HG03457 (cell line): ENCODE results near the gene LRFN2.

ENCODE experiments used
- ATAC-seq: cut with Tn5 transposase; IDR thresholded peaks from one replicate; pipeline ENCODE4 v1.9.1; 2021; ENCODE audit warnings: moderate number of reproducible peaks; ENCODE audit not compliant: unreplicated experiment

LRFN2 gene

GRCh38 chr6:40587240-40588069, at the start of gene LRFN2:
LRFN2 (minus strand) TSS chr6:40587364.
- no peak for ATAC-seq

- no peak for ATAC-seq
These were observed 47.3 kb upstream of the LRFN2 start for GRCh38 chr6:40634429-40634828.

- ATAC-seq: no peak
These were observed 44.6 kb upstream of the LRFN2 start for GRCh38 chr6:40631744-40632143.

- no peak for ATAC-seq
These were observed 43.3 kb upstream of the LRFN2 start for GRCh38 chr6:40630488-40630887.

- ATAC-seq: no peak
These were observed 42.9 kb upstream of the LRFN2 start for GRCh38 chr6:40630051-40630450.

GRCh38 chr6:40629463-40629862, 42.3 kb upstream of the LRFN2 start:
- ATAC-seq: no peak

GRCh38 chr6:40627316-40627715, 40.2 kb upstream of the LRFN2 start:
- no peak for ATAC-seq

GRCh38 chr6:40626886-40627285, 39.7 kb upstream of the LRFN2 start:
- no peak for ATAC-seq

- no peak for ATAC-seq
These were observed 36.8 kb upstream of the LRFN2 start for GRCh38 chr6:40623932-40624331.

GRCh38 chr6:40623178-40623577, 36.0 kb upstream of the LRFN2 start:
- ATAC-seq: no peak

- ATAC-seq: no peak
These were observed 33.5 kb upstream of the LRFN2 start for GRCh38 chr6:40620574-40621240.

GRCh38 chr6:40614671-40615070, 27.5 kb upstream of the LRFN2 start:
- no peak for ATAC-seq

- ATAC-seq: no peak
These were observed 24.7 kb upstream of the LRFN2 start for GRCh38 chr6:40611912-40612311.

- ATAC-seq: no peak
These were observed 24.3 kb upstream of the LRFN2 start for GRCh38 chr6:40611434-40611833.

- ATAC-seq: no peak
These were observed 23.1 kb upstream of the LRFN2 start for GRCh38 chr6:40610229-40610628.

- ATAC-seq: no peak
These were observed 19.8 kb upstream of the LRFN2 start for GRCh38 chr6:40606981-40607380.

- no peak for ATAC-seq
These were observed 19.4 kb upstream of the LRFN2 start for GRCh38 chr6:40606526-40606925.

GRCh38 chr6:40604082-40604481, 16.9 kb upstream of the LRFN2 start:
- no peak for ATAC-seq

- ATAC-seq: no peak
These were observed 12.4 kb upstream of the LRFN2 start for GRCh38 chr6:40599555-40599954.

- ATAC-seq: no peak
These were observed 11.4 kb upstream of the LRFN2 start for GRCh38 chr6:40598516-40598915.

GRCh38 chr6:40597301-40597700, 10.1 kb upstream of the LRFN2 start:
- ATAC-seq: no peak

- ATAC-seq: no peak
These were observed 1.3 kb upstream of the LRFN2 start for GRCh38 chr6:40588480-40588879.

GRCh38 chr6:40588070-40588384, 863 bp upstream of the LRFN2 start:
- no peak for ATAC-seq
